OCI-M1 (cell line): ENCODE data around the gene POGLUT2.

Source experiments
- DNase-seq: peaks from one replicate; lab custom pipeline; 2025; lab: John Stamatoyannopoulos, UW

Gene POGLUT2

DNA sequence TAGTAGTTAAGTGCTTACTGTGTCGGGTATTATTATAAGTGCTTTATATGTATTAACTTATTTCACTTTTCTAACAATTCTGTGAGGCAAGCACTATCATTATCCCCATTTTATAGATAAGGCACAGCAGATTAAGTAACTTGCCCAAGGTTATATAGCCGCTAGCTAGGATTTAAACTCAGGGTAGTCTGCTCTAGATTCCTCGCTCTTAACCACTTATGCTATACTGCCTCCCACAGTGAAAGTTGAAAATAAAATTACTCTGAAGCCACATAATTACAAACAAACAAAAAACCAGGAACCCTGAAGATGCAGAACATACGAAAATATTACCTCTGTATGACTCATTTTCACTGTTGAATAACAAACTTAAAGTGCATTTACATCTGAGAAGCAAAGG is 29.1 kb downstream of the POGLUT2 start:
- DNase-seq, result peak; percentile 32

DNA sequence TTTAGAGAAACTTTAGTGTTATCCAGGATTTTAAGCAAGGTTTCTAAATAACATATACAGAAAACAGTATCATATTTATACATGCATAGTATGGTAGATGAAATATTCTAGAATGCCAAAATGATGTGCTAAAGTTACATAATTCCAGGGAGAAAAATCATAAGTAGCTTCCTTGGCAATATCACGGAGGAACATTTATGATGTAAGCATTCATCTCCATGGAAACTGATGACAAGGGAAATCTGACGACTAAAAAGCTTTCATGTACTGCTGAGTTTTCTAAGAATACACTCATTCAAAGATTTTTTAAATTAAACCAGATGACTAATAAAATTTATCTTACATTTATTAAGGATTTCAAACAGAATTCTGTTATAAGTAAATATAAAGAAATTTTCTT is 29.9 kb downstream of the POGLUT2 start:
- DNase-seq, result no peak

DNA sequence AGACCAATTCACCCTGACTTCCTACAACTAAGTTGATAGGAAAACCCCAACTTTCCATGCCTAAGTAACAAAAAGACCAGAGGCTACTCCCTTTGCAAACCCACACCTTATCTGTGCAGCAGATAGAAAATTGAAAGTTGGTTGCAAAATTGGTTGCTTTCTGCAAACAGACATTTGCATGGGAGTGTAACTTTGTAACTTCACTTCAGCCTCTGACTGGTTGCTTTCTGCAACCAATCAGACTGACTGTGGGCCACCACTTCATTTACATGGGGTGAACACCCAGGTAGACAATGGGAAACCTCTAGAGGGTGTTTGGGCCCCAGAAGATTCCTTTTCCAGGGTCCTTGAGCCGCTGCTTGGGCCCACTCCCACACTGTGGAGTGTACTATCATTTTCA is 35.0 kb downstream of the POGLUT2 start:
- DNase-seq, result peak; percentile 54

DNA sequence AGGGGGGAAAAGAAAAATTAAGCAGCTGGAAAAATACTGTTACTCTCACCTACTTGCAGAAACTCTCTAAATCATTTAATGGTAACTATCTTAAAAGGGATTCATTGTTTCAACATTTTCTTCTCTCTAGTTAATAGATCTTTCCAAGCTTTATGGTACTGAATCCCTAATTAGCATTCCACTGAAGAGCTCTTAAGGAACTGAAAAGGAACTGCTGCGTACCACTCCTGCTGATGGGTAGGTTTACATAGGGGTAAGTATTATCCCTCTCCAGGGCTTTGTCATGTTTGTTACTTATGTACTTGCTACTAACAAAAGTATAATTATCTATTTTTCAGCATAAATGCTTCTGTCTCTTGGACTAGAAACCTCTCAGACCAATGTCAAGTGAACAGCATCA is 37.7 kb downstream of the POGLUT2 start:
- DNase-seq, result no peak

DNA sequence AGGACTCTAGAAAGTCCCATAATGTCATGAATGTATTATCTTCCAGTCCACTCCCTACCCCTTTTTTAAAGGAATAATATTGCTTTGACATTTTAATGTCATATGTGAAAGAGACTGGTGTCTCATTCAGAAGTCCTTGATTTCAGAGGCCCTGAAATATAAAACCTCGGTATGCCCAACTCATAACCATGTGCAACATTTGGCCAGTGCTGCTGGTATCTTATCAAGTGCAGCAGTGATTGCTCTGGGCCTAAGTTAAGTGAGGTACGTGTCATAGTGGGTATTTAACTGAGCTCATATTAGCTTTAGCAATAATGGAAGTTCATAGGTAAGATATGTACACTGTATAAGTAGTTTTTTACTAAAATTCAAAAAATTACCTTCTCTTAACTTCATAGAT is 39.9 kb downstream of the POGLUT2 start:
- no peak for DNase-seq

DNA sequence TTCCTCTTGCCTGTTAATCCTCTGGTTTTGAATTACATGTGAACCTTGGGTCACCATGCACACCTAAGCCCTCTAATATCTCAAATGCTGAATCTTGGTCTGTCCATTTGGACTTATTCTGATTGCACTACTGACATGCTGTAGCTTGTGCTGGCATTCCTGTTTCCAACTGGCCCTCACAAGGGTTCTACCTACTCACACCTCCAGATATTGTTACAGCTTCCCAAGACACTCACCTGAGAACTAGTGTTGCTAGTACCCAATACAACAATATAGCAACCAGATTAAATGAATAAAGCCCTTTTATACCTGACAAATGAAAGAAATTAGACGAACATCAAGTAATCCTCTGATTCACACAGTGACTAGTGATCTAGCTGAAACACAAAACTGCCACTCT is 41.8 kb downstream of the POGLUT2 start:
- DNase-seq, result no peak

DNA sequence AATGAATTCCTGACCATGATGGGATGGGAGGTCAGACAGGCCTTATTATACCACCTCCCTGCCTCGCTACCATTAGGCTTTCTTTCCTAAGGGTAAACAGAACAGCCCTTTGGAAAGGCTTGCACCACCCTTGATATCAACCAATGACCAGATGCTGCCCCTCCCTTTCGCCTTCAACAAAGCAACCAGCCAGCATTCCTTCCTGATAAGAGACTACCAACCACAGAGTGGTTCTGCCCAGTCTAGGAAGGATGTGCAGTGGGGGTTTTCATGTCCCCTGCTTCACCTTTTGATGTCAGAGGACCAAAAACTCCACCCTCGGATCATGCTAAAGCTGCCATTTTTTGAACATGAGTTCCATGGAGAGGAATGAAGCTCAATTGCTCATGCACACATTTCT is 46.9 kb downstream of the POGLUT2 start:
- DNase-seq, result peak; percentile 39

DNA sequence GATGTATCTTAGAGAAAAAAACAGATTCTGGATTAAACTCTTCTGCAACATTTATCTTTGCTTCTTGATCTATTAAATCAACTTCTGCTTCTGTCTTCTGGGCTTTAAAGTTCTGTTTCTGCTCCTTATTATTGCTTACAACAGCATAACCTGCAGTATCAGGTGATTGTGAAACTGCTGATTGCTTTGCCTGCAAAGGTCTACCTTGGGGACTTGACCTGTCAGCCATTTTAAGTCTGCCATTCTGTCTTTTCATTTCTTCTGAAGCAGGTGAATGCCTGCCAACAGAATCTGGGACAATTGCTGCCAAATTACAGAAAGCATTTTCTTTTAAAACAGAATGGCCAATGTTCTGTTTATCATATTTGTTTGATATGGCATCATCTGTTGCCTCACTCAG is 56.3 kb downstream of the POGLUT2 start:
- DNase-seq, result peak; percentile 61

DNA sequence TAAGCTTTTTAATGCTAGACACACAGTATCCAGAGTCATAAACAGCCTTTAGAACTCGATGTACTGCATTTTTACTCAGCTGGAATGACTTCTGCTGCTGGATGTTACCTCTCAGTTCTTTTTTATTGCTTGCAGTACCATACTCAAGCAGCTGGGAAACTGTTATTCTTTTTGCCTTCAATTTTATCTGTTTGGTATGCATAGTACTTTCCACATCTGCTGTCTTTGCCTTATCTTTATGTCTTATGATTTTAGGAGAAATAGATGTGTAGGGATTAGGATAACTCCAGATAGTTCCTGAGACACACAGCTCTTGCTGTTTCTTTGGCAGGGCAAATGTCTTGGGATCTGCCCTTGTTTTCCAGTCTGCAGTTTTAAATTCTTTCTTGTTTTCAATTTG is 56.7 kb downstream of the POGLUT2 start:
- DNase-seq, result peak; percentile 76
